Measurements from ENCODE around the gene C2orf68. TPM values are rescaled to one million over a fixed set of nuclear protein-coding genes. Genes with fewer than 3 reads are reported as not detected.

The C2orf68 gene
- total and polyA plus RNA-seq, 9 of the 15 experiments (the other 6 are each of a cell fraction or from before 2014, with no cell fraction given): 22.1 to 50.0 (median 31.8) TPM

- no peak for TF ChIP-seq TBP (optimal IDR thresholded peaks at IDR 0.05; ENCODE audit: low read depth, low read length)
- TF ChIP-seq STAT5B (CRISPR knock-in tag; IDR thresholded peaks at IDR 0.05): no peak
- TF ChIP-seq ZNF408 (CRISPR knock-in tag; IDR thresholded peaks at IDR 0.05; ENCODE audit: low read depth): no peak
Observed at GRCh38 chr2:85599468-85600234, 12.2 kb downstream of the C2orf68 start (continued).

DNA sequence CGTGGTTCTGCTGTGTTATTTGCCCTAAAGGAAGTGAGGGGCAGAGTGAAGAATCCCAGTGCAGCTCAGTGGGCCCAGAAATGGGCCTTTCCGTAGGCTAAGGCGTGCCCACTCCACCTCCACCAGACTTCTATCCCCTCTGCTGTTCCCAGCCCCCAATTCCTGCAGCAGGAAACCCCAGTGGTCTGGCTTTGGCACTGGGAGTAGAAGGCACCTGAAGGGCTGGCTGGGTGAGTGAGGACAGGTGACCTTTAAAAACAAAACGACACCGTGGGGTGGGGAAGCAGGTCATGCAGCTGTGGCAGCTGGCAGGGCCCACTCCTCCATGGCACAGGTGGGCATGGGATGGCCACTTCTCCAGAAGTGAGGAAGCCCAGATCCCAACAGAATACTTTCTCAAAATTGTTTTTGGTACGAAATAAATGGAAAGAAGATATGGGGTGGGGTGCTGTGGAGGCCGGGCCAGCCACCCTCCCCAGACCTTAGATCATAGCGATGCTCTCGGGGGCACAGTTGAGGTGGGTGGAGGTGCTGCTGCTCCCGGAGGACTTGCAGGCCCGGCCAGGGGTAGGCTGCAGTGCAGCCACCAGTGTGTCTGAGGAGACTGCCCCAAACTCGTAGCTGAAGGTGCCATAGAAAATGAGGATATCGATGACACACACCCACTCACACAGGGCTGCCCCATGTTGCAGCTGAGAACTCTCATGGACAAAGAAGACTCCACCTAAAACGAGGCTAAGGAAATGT lies 13.1 kb downstream of the C2orf68 start:
- H3K27ac ChIP-seq (ENCODE audit: extremely low read depth, low read depth, low read length): no peak overlapping the region
- no peaks in the 10 kb centered on the region for H3K9me1 ChIP-seq (ENCODE audit: control insufficient read depth, insufficient read depth, low read length)
- no peak overlapping the region for H2AFZ ChIP-seq (ENCODE audit: low read depth, low read length)
- peaks cover 28% of the 10 kb centered on the region; the same call in 2 of the 3 replicates for H3K36me3 ChIP-seq (ENCODE audit: control insufficient read depth, insufficient read depth, low read length)
- peaks cover 7 to 42% of the 10 kb centered on the region in 2 experiments; a peak in 4 of 5 replicates for H3K4me1 ChIP-seq (replicated peaks in 1 of 2; ENCODE audit: control insufficient read depth in 2 of 2, insufficient read depth in 2 of 2, low read length in 2 of 2)
- peak overlapping the region in 1 of 2 experiments; percentile 31; a peak in 1 of 4 replicates for H3K9ac ChIP-seq (ENCODE audit: insufficient read depth in 1 of 2, low read depth in 2 of 2, low read length in 2 of 2)
- no peaks in the 10 kb centered on the region for H3K27me3 ChIP-seq (ENCODE audit: control insufficient read depth in 2 of 2, insufficient read depth in 2 of 2, low read length in 2 of 2)
- ChIA-PET POLR2A (interaction anchor here (0.6 to 4.5 kb wide), 3 partner anchors 8 to 129 kb away, joined by 3 to 25 read pairs (median 4); no protein-coding TSS in a partner anchor), CTCF (ENCODE audit: low intra/inter-chr PET ratio) (no interaction called here)
- ATAC-seq: no peak
- H4K20me1 ChIP-seq (replicated peaks; ENCODE audit: control insufficient read depth, insufficient read depth, low read length): no peaks in the 10 kb centered on the region
- no peaks in the 10 kb centered on the region for H3K9me3 ChIP-seq (replicated peaks; ENCODE audit: control insufficient read depth, insufficient read depth, low read depth, low read length)
- no peak overlapping the region for H3K4me3 ChIP-seq
- no TSS peak for BruUV-seq (replicated peaks)
- DNase-seq (ENCODE audit: extremely low read depth in 1 of 4, low spot score in 3 of 4): no peak
- in situ Hi-C loops (cut with MboI): no loop called here
- H3K79me2 ChIP-seq (ENCODE audit: control insufficient read depth, insufficient read depth, low read length): peaks cover 42% of the 10 kb centered on the region
- no peak for FAIRE-seq
- intact Hi-C loops (cut with micrococcal nuclease): no loop called here
- TF ChIP-seq SRSF7 (optimal IDR thresholded peaks at IDR 0.05; ENCODE audit: low read depth, low read length) (no peak), TRIM24 (IDR thresholded peaks at IDR 0.05) (no peak), MITF (IDR thresholded peaks at IDR 0.05) (no peak), RBM17 (IDR thresholded peaks at IDR 0.05; ENCODE audit: borderline replicate concordance, low read depth, low read length) (no peak), SUPT5H (IDR thresholded peaks at IDR 0.05) (0 out of 2 replicates have a peak, but pooled peaks have one; percentile 5), ZNF174 (CRISPR knock-in tag; IDR thresholded peaks at IDR 0.05) (no peak)
- H3K4me2 ChIP-seq (ENCODE audit: insufficient read depth, low read length): no peak overlapping the region
- WGBS (ENCODE audit: insufficient coverage, low coverage, missing lambda C conversion rate): 82% methylated on average over 14 of the region's 14 CpGs
